Uterus (tissue), 2 donors: ENCODE measurements around the gene GRIK3.

Experiments
- POLR2A ChIP-seq, 2 donors: fragments of 450-650 bp; IDR thresholded peaks; one replicate each; pipeline ENCODE4 v1.6.1; 2016; ENCODE audit warnings: antibody characterized with exemption in 2 of 2, mild to moderate bottlenecking in 1 of 2, moderate library complexity in 1 of 2
- TF ChIP-seq, protein P1 (sequence below), 4 experiments: fragments of 200-600 bp in 2 of 4; fragments of 450-650 bp in 2 of 4; sonication (generic) in 2 of 4; IDR thresholded peaks; one replicate each; pipeline ENCODE4 v1.5.1; 2016 to 2019; ENCODE audit warnings: antibody characterized with exemption in 4 of 4, mild to moderate bottlenecking in 2 of 4, moderate library complexity in 1 of 4

DNA sequence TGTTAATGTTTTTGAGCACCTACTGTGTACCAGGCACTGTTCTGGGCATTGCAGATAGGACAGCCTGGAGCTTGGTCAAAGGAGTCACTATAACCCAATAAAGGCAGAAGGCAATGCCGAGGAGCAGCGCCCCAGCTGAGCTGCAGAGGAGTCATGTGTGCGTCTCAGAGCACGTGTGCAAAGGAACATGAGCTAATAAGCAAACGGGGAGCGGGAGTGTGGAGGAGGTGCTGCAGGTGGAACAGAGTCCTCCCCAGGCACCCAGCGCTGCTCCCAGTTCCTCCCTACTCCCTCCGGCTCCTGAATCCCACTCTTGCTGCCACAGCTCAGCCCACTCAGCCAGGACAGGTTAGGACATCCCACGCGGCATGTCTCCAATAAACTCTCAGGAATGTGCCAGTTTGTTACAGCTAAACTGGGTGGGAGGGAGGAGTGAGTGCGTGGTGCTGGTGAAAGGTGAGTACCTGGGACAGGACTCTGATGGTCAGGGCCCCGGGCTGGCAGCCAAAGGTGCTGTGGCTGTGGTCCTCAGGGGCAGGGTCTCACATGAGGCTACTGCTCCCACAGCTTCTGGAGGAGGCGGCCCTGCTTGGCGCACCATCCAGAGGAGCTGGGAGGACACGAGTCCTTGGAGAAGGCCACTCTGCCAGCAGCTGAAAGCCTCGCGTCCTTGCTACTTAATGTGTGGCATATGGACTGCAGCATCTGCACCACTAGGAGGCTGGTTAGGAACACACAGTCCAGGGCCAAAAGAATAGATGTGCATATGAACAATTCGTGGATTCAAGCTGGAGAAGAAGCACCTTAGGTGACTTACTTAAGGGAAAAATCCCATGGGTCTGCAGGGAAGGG is 52.3 kb downstream of the GRIK3 start:
- TF ChIP-seq, protein P1, sequence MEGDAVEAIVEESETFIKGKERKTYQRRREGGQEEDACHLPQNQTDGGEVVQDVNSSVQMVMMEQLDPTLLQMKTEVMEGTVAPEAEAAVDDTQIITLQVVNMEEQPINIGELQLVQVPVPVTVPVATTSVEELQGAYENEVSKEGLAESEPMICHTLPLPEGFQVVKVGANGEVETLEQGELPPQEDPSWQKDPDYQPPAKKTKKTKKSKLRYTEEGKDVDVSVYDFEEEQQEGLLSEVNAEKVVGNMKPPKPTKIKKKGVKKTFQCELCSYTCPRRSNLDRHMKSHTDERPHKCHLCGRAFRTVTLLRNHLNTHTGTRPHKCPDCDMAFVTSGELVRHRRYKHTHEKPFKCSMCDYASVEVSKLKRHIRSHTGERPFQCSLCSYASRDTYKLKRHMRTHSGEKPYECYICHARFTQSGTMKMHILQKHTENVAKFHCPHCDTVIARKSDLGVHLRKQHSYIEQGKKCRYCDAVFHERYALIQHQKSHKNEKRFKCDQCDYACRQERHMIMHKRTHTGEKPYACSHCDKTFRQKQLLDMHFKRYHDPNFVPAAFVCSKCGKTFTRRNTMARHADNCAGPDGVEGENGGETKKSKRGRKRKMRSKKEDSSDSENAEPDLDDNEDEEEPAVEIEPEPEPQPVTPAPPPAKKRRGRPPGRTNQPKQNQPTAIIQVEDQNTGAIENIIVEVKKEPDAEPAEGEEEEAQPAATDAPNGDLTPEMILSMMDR (IDR thresholded peaks at IDR 0.05), result no peak
- TF ChIP-seq POLR2A (IDR thresholded peaks at IDR 0.05), result no peak
